GM18867 (cell line): ENCODE data around the gene HNRNPAB.
"Not testable (repeated sequence)": the region's sequence is repeated elsewhere in the genome, so short reads cannot be mapped to it uniquely, and the experiment has no call there.

ENCODE experiments used
- ATAC-seq: cut with Tn5 transposase; IDR thresholded peaks from one replicate; pipeline ENCODE4 v1.9.1; 2021; ENCODE audit warnings: mild to moderate bottlenecking, moderate library complexity; ENCODE audit not compliant: unreplicated experiment

Gene HNRNPAB

GRCh38 chr5:178241688-178242231 is 37.4 kb downstream of the HNRNPAB start:
- ATAC-seq: no peak

DNA sequence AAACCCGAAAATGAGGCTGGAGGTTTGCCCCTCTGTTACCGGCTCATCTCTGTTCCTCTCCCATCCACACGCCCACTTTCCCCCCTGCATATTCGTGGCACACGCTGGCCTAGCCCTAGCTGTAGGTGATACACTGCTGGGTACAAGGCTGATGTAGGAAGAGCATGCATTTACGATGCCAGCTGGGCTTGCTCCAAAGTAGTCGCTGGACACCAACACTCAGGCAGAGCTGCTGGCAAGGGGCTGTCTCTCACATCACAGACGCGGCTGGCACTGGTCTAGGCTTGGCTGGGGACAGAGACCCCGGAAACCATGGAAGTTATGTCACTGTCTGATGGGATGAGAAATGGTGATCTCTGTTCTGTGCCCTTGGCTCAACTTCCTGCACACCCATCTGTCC is 38.1 kb downstream of the HNRNPAB start:
- ATAC-seq: no peak

DNA sequence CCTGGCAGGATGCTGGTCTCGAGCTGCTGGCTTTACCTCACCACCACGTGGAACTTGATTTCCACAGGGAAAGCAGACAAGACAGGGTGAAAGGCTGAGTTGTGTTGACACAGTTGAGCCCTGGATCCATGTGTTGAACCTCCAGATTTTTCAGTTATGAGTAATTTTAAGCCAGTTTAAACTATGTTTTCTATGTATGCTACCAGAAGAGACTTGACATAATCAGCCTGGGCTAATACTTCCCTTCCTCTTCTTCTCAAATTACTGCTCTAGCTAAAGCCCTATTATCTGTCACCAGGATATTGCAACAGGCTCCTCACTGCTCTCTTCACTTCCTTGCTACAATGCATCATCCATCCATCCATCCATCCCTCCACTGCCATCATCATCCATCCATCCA is 40.2 kb downstream of the HNRNPAB start:
- no peak for ATAC-seq

DNA sequence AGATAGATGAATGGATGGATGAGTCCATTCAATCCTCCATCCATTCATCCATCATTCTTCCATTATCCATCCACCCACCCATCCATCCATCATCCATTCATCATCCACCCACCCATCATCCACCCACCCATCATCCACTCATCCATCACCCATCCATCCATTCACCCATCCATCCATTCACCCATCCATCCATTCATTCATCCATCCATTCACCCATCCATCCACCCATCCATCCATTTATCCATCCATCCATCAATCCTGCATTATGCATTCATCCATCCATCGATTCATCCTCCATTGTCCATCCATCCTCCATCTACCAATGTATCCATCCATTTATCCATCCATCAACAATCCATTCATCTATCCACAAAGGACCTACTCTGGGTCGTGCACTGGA is 41.1 kb downstream of the HNRNPAB start:
- ATAC-seq: no peak

DNA sequence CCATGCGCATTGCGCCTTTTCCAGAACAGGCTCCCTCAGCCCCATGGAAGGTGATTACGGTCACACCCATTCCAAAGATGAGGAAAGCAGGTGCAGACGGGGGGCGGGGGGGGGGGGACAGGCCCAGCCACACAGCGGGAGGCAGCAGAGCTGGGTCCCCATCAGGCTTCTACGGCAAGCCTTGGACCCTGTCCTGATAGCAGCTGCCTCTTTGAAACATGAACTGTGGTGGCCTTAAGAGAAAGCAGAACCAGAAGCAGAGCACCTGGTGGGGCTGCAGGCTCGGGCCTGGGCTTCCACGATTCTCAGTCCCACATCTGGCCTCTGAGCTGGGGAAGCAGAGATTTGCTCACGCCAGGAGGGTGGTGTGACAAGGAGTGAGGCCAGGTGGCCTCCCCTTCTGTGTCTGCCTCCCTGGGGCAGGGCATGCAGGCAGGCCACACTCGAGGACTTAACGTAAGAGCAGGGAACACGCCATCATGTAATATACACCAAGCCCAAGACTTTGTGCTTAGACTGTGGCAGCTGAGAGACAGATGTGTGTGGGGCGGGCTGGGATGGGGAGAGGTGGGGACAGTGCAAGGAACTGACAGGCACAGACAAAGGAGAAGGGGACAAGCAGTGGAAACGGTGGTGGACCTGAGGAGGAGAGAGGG is 42.4 kb downstream of the HNRNPAB start:
- ATAC-seq: no peak

DNA sequence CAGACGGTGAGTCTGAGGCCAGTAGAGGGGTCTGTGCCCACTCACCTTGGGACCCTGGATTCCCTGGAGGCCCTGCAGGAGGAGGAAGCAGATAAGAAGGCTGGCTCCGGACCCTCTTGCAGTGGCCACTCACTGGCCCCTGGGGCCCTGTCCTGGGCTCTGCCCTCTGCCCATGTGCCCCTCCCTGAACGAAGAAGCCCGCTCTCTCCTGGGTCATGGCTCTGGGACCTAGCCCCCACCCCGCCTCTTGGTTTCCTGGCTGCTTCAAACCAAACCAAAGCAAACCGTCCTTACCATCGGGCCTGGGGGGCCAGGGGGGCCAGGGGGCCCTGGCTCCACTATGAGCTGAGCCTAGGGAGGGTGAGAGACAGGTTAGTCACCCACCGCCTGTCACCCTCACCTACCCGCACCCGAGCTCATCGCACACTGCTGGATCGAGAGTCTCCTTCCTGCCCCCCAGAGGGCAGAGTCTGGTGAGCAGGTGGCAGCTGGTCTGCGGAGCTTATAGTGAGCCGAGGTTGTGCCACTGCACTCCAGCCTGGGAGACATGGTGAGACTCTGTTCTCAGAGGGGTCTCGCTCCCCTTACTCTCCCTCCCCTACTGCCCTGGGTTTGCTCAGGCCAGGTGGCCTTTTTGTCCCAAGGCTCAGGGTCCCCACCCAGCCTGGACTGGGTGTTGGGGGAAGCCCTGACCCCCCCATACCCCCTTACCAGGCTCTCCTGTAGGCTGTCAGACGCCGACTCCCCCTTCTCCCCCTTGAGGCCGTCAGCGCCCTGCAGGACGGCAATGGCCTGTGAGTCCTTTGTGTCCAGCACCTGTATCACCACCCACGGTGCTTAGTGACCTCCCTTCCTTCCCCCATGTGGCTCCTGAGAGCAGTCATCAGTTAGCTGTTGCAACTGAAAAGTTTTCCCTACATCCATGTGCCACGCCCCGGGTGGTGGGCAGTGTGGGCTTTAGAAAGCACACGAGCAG is 43.4 kb downstream of the HNRNPAB start:
- ATAC-seq: no peak

- ATAC-seq: no peak
Observed at GRCh38 chr5:178248750-178249149, 44.4 kb downstream of the HNRNPAB start.

DNA sequence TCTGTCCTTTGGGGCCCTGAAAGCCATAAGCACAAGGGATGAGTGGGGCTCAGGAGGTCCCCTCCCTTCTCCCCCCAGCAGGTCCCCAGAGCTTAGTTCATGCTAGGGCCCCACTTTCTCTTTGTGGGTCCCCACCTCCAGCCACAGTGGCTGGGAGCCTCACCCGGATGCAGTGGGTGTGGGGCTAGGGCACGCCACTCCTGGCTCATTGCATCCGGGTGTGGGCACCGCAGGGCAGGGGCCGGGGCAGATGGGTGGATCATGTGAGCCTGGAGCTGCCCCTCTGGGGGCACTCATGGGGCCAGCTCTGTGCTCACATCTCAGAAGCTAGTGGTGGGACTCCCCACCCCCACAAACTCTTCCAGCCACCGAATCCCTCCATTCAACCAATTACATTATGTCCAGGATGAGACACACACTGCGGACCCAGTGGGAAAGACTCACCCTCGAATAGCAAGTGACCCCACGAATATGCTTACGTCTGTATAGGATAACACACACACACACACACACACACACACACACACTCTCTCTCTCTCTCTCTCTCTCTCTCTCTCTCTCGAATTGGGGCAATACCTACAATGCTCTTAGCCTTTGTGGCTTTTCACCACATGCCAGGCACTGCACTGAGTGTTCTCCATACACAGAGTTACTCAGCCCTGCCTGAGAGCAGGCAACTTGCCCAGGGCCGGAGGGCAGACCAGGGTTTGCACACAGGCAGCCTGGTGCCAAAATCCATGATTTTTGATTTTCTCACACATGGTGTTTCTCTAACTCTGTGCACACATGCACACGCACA is 45.1 kb downstream of the HNRNPAB start:
- no peak for ATAC-seq

GRCh38 chr5:178250263-178250662 is 45.9 kb downstream of the HNRNPAB start:
- no peak for ATAC-seq

DNA sequence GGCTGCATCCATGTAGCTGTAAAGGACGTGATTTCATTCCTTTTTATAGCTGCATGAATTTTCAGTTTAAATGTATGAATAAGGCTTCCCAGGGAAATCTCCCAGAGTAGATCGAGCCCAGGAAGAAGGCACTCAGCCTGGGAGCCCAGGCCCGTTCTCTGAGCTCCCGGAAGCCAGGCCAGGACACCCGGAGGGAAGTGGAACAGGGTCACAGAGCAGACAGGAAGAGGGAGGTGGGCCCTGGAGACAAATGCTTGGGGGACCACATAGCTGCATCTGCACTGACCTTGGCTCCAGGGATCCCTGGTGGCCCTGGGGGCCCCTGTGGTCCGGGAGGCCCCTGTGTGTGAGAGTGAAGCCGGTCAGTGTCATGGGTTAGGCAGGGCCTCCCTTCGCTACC is 47.9 kb downstream of the HNRNPAB start:
- no peak for ATAC-seq

GRCh38 chr5:178253632-178254031 is 49.3 kb downstream of the HNRNPAB start:
- not testable (repeated sequence) for ATAC-seq

DNA sequence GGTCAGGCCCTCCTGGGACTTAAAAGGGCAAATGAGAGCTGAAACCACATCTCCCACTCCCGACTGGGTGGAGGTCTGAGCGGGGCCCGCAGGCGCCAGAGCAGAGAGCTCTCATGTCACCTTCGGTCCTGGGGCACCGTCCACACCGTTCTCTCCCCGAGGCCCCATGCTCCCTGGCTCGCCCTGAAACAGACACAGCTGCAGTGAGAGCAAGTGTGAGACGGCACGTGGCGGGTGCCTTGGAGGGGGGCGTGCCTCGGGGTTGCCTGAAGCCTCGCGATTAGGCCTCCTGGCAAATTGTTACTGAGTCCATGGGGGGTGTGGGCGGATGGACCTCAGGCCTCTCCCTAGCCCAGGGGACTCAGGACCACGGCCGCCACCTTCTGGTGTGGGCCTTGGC is 52.4 kb downstream of the HNRNPAB start:
- ATAC-seq: no peak

DNA sequence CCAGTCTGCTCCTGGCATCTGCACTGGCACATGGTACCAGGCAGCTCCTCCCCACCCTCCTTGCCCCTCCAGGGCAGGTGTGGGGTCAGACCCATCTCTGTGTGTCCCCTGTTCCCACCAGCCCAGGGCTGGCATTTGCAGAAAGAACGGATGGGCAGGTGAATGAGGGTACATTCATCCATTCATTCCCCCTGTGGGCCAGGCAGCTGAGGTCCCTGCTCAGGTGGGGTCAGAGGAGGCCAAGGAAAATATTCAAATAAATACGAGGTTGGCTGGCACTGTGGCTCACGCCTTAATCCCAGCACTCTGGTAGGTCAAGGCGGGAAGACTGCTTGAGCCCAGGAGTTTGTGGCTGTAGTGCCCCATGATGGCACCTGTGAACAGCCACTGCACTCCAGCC is 53.3 kb downstream of the HNRNPAB start:
- no peak for ATAC-seq

- no peak for ATAC-seq
Observed at GRCh38 chr5:178259623-178260536, 55.5 kb downstream of the HNRNPAB start.
